Activated CD4-positive, alpha-beta memory T cell treated with anti-CD3 and anti-CD28 coated beads for 36 hours (primary cell): ENCODE results near the gene PBX4. TPM values are rescaled to one million over a fixed set of nuclear protein-coding genes. Genes with fewer than 3 reads are reported as not detected.

Source experiments
- CTCF ChIA-PET: fragments of 350-600 bp; sonication (Branson Sonifier 250); formaldehyde crosslinking; loops from one replicate; lab custom pipeline; 2021; ENCODE audit warnings: antibody characterized with exemption, inconsistent platforms; lab: Charles Lee
- POLR2A ChIA-PET: fragments of 350-600 bp; sonication (Branson Sonifier 250); formaldehyde crosslinking; loops from one replicate; lab custom pipeline; 2021; ENCODE audit warnings: antibody characterized with exemption; lab: Charles Lee
- DNase-seq: peaks from one replicate; pipeline ENCODE4 v3.0.0-alpha.2; 2020
- H3K27ac Mint-ChIP-seq: one replicate; pipeline ENCODE4 v1.8.0; 2021; ENCODE audit warnings: mixed read lengths
- H3K27me3 Mint-ChIP-seq: one replicate; pipeline ENCODE4 v1.8.0; 2021; ENCODE audit warnings: mixed read lengths
- H3K36me3 Mint-ChIP-seq: one replicate; pipeline ENCODE4 v1.8.0; 2021; ENCODE audit warnings: mixed read lengths
- H3K4me1 Mint-ChIP-seq: one replicate; pipeline ENCODE4 v1.8.0; 2021; ENCODE audit warnings: low read depth, mixed read lengths
- H3K4me3 Mint-ChIP-seq: one replicate; pipeline ENCODE4 v1.8.0; 2021; ENCODE audit warnings: mild to moderate bottlenecking, mixed read lengths
- H3K9me3 Mint-ChIP-seq: one replicate; pipeline ENCODE4 v1.8.0; 2021; ENCODE audit warnings: mixed read lengths
- intact Hi-C: fragments of 100-400 bp; cut with micrococcal nuclease; formaldehyde crosslinking; loops from one replicate; pipeline ENCODE4 v1.15.1; 2023
- total RNA-seq, 2 experiments: library from RNA; stranded (reverse); gene quantifications; one replicate each; pipeline ENCODE4 v1.2.3, GENCODE V29; 2021

The PBX4 gene
- total RNA-seq, 2 experiments from 2014 or later: 44.9 to 45.7 TPM

DNA sequence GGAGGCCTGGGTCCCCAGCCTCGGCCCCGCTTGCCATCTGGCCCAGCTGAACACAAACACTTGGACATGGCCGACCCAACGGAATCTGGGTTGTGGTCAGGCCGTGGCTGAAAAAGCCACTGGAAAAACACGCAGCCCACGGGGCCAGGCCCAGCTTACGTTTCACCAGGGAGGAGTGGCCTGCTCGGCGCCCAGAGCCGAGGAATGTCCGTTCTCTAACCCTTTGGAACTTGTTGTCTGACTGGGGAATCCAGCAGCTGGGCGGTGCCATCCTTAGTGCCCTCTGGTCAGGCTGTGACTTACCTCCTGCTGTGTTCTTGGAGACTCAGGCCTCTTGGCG is 66.7 kb downstream of the PBX4 start:
- H3K27me3 Mint-ChIP-seq: no peaks in the 10 kb centered on the region
- no peaks in the 10 kb centered on the region for H3K36me3 Mint-ChIP-seq
- H3K27ac Mint-ChIP-seq: no peak overlapping the region
- intact Hi-C loops: no loop called here
- DNase-seq: no peak
- ChIA-PET CTCF (interaction anchor here (2.9 to 8.0 kb wide), 5 partner anchors 10 to 55 kb away, joined by 13 to 98 read pairs (median 35); no protein-coding TSS in a partner anchor), POLR2A (interaction anchor here (0.9 to 1.0 kb wide), 2 partner anchors 39 to 102 kb away, joined by 3 read pairs; no protein-coding TSS in a partner anchor)
- no peak overlapping the region for H3K4me3 Mint-ChIP-seq
- H3K4me1 Mint-ChIP-seq: no peaks in the 10 kb centered on the region
- H3K9me3 Mint-ChIP-seq: no peaks in the 10 kb centered on the region

- H3K36me3 Mint-ChIP-seq: no peaks in the 10 kb centered on the region
- DNase-seq: no peak
- H3K4me3 Mint-ChIP-seq: no peak overlapping the region
- H3K27ac Mint-ChIP-seq: no peak overlapping the region
- H3K27me3 Mint-ChIP-seq: no peaks in the 10 kb centered on the region
- ChIA-PET CTCF (interaction anchor here (1.0 to 8.0 kb wide), 5 partner anchors 10 to 38 kb away, joined by 3 to 98 read pairs (median 35); no protein-coding TSS in a partner anchor), POLR2A (interaction anchor here (0.9 to 1.0 kb wide), 2 partner anchors 40 to 102 kb away, joined by 3 read pairs; no protein-coding TSS in a partner anchor)
- intact Hi-C loops: no loop called here
- no peaks in the 10 kb centered on the region for H3K4me1 Mint-ChIP-seq
- no peaks in the 10 kb centered on the region for H3K9me3 Mint-ChIP-seq
Measured at GRCh38 chr19:19550972-19551852, 67.3 kb downstream of the PBX4 start.

DNA sequence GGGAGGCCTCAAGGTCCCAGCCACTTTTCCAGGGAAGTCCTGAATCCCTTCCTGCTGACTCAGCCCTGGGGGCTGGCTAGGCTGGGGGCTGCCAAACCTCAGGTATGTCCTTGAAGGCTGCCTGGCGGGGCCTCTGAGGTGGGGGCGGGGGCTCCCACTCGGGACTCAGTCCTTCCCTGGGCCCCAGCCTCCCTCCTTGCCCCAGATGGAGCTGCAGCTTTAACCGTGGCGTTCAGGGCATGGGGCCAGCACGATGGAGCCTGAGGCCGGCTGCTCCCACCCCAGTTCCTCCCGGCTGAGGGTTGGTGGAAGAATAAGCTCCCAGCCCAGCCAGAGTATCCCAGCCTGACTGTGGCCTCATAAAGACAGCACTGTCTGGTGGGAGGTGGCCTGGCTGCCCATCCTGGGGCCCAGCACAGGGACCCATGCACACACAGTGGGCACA is 68.0 kb downstream of the PBX4 start:
- Mint-ChIP-seq H3K36me3 (no peaks in the 10 kb centered on the region), H3K27me3 (no peaks in the 10 kb centered on the region), H3K9me3 (no peaks in the 10 kb centered on the region), H3K4me1 (no peaks in the 10 kb centered on the region), H3K4me3 (no peak overlapping the region), H3K27ac (no peak overlapping the region)
- ChIA-PET POLR2A (interaction anchor here (1.0 kb wide), 1 partner anchor 103 kb away, joined by 3 read pairs; no protein-coding TSS in a partner anchor), CTCF (interaction anchor here (1.0 to 8.0 kb wide), 4 partner anchors 10 to 39 kb away, joined by 3 to 98 read pairs (median 43); no protein-coding TSS in a partner anchor)
- DNase-seq: no peak
- intact Hi-C loops: no loop called here

- POLR2A ChIA-PET: no interaction called here
- H3K4me3 Mint-ChIP-seq: no peak overlapping the region
- DNase-seq: no peak
- no peaks in the 10 kb centered on the region for H3K27me3 Mint-ChIP-seq
- intact Hi-C loops: no loop called here
- H3K4me1 Mint-ChIP-seq: no peaks in the 10 kb centered on the region
- no peaks in the 10 kb centered on the region for H3K9me3 Mint-ChIP-seq
- CTCF ChIA-PET: interaction anchor here (1.5 kb wide), 1 partner anchor 94 kb away, joined by 7 read pairs; the partner anchor contains the start of gene GMIP
- H3K36me3 Mint-ChIP-seq: no peaks in the 10 kb centered on the region
- no peak overlapping the region for H3K27ac Mint-ChIP-seq
Measured at GRCh38 chr19:19549804-19550464, 68.6 kb downstream of the PBX4 start.

- intact Hi-C loops: no loop called here
- no peak for DNase-seq
- Mint-ChIP-seq H3K9me3 (no peaks in the 10 kb centered on the region), H3K27ac (no peak overlapping the region), H3K27me3 (no peaks in the 10 kb centered on the region), H3K4me3 (no peak overlapping the region), H3K36me3 (no peaks in the 10 kb centered on the region), H3K4me1 (no peaks in the 10 kb centered on the region)
- POLR2A ChIA-PET: no interaction called here
- CTCF ChIA-PET: interaction anchor here (0.8 to 1.5 kb wide), 2 partner anchors 17 to 95 kb away, joined by 5 to 7 read pairs; partner anchors contain the start of gene GMIP
Measured at GRCh38 chr19:19548915-19549759, 69.3 kb downstream of the PBX4 start.

- DNase-seq: no peak
- Mint-ChIP-seq H3K9me3 (no peaks in the 10 kb centered on the region), H3K36me3 (no peaks in the 10 kb centered on the region), H3K27ac (no peak overlapping the region), H3K4me1 (no peaks in the 10 kb centered on the region), H3K27me3 (no peaks in the 10 kb centered on the region), H3K4me3 (no peak overlapping the region)
- CTCF ChIA-PET: interaction anchor here (1.3 to 1.4 kb wide), 2 partner anchors 16 to 413 kb away, joined by 3 to 8 read pairs; no protein-coding TSS in a partner anchor
- POLR2A ChIA-PET: no interaction called here
- intact Hi-C loops: no loop called here
Measured at GRCh38 chr19:19547674-19548336, 70.7 kb downstream of the PBX4 start.

- no peak overlapping the region for H3K27ac Mint-ChIP-seq
- no peaks in the 10 kb centered on the region for H3K9me3 Mint-ChIP-seq
- no peak overlapping the region for H3K4me3 Mint-ChIP-seq
- ChIA-PET CTCF (interaction anchor here (1.3 to 1.4 kb wide), 2 partner anchors 14 to 414 kb away, joined by 3 to 8 read pairs; no protein-coding TSS in a partner anchor), POLR2A (no interaction called here)
- intact Hi-C loops: no loop called here
- no peak for DNase-seq
- H3K4me1 Mint-ChIP-seq: peaks cover 3% of the 10 kb centered on the region
- H3K36me3 Mint-ChIP-seq: no peaks in the 10 kb centered on the region
- H3K27me3 Mint-ChIP-seq: no peaks in the 10 kb centered on the region
Measured at GRCh38 chr19:19546751-19547162, 71.7 kb downstream of the PBX4 start.

- no peaks in the 10 kb centered on the region for H3K27me3 Mint-ChIP-seq
- CTCF ChIA-PET: no interaction called here
- no peak overlapping the region for H3K27ac Mint-ChIP-seq
- intact Hi-C loops: no loop called here
- H3K4me1 Mint-ChIP-seq: peaks cover 10% of the 10 kb centered on the region
- no peak overlapping the region for H3K4me3 Mint-ChIP-seq
- no peaks in the 10 kb centered on the region for H3K36me3 Mint-ChIP-seq
- POLR2A ChIA-PET: no interaction called here
- DNase-seq: no peak
- no peaks in the 10 kb centered on the region for H3K9me3 Mint-ChIP-seq
Measured at GRCh38 chr19:19545707-19546106, 72.8 kb downstream of the PBX4 start.

GRCh38 chr19:19544954-19545591 is 73.4 kb downstream of the PBX4 start:
- Mint-ChIP-seq H3K27ac (no peak overlapping the region), H3K27me3 (no peaks in the 10 kb centered on the region), H3K4me3 (no peak overlapping the region), H3K36me3 (no peaks in the 10 kb centered on the region), H3K4me1 (peaks cover 12% of the 10 kb centered on the region), H3K9me3 (no peaks in the 10 kb centered on the region)
- ChIA-PET POLR2A (no interaction called here), CTCF (interaction anchor here (1.2 kb wide), 1 partner anchor 13 kb away, joined by 4 read pairs; no protein-coding TSS in a partner anchor)
- intact Hi-C loops: no loop called here
- DNase-seq: no peak

- Mint-ChIP-seq H3K4me3 (no peak overlapping the region), H3K27ac (no peak overlapping the region), H3K4me1 (peaks cover 14% of the 10 kb centered on the region), H3K9me3 (no peaks in the 10 kb centered on the region), H3K36me3 (no peaks in the 10 kb centered on the region), H3K27me3 (no peaks in the 10 kb centered on the region)
- ChIA-PET POLR2A (no interaction called here), CTCF (interaction anchor here (1.2 to 2.0 kb wide), 2 partner anchors 10 to 12 kb away, joined by 4 to 9 read pairs; no protein-coding TSS in a partner anchor)
- intact Hi-C loops: no loop called here
- DNase-seq: no peak
Measured at GRCh38 chr19:19544257-19544953, 74.1 kb downstream of the PBX4 start.
